Duodenal mucosa (tissue), 2 donors: ENCODE data around the gene MYOF.

ENCODE experiments used
- H3K27ac ChIP-seq: one replicate; pipeline ENCODE4 v1.7.0; 2013; ENCODE audit warnings: low read depth, low read length
- H3K27me3 ChIP-seq, 2 donors: one replicate each; pipeline ENCODE4 v1.7.0; 2013; ENCODE audit warnings: low read length in 2 of 2, control low read depth in 1 of 2; ENCODE audit not compliant: insufficient read depth in 2 of 2, control insufficient read depth in 1 of 2
- H3K36me3 ChIP-seq, 2 donors: one replicate each; pipeline ENCODE4 v1.7.0; 2013; ENCODE audit warnings: low read length in 2 of 2, control low read depth in 1 of 2; ENCODE audit not compliant: insufficient read depth in 2 of 2, control insufficient read depth in 1 of 2
- H3K4me1 ChIP-seq, 2 donors: one replicate each; pipeline ENCODE4 v1.7.0; 2013; ENCODE audit warnings: low read length in 2 of 2, control low read depth in 1 of 2; ENCODE audit not compliant: insufficient read depth in 2 of 2, control insufficient read depth in 1 of 2
- H3K4me3 ChIP-seq, 2 donors: one replicate each; pipeline ENCODE4 v1.7.0; 2013; ENCODE audit warnings: low read length in 2 of 2, low read depth in 1 of 2
- H3K9ac ChIP-seq, 2 donors: one replicate each; pipeline ENCODE4 v1.7.0; 2013; ENCODE audit warnings: low read length in 2 of 2, low read depth in 1 of 2
- H3K9me3 ChIP-seq, 2 donors: one replicate each; pipeline ENCODE4 v1.7.0; 2013; ENCODE audit warnings: low read length in 2 of 2, control low read depth in 1 of 2; ENCODE audit not compliant: control insufficient read depth in 1 of 2

MYOF gene

GRCh38 chr10:93457511-93457910, 24.6 kb downstream of the MYOF start:
- Histone ChIP-seq H3K9ac (no peak overlapping the region), H3K27me3 (no peaks in the 10 kb centered on the region), H3K9me3 (no peaks in the 10 kb centered on the region), H3K36me3 (no peaks in the 10 kb centered on the region), H3K4me1 (peaks cover 6 to 26% of the 10 kb centered on the region in 2 donors), H3K27ac (no peak overlapping the region), H3K4me3 (no peak overlapping the region)

- Histone ChIP-seq H3K9ac (no peak overlapping the region), H3K27me3 (no peaks in the 10 kb centered on the region), H3K27ac (no peak overlapping the region), H3K4me3 (no peak overlapping the region), H3K9me3 (no peaks in the 10 kb centered on the region), H3K4me1 (peaks cover 6 to 28% of the 10 kb centered on the region in 2 donors), H3K36me3 (peaks cover 0 to 2% of the 10 kb centered on the region in 2 donors)
These were observed 25.7 kb downstream of the MYOF start for GRCh38 chr10:93456480-93456879.

GRCh38 chr10:93454736-93455135, 27.4 kb downstream of the MYOF start:
- H3K4me1 ChIP-seq = peaks cover 6 to 26% of the 10 kb centered on the region in 2 donors
- H3K9ac ChIP-seq = no peak overlapping the region
- no peak overlapping the region for H3K27ac ChIP-seq
- no peaks in the 10 kb centered on the region for H3K9me3 ChIP-seq
- peaks cover 0 to 4% of the 10 kb centered on the region in 2 donors for H3K36me3 ChIP-seq
- no peaks in the 10 kb centered on the region for H3K27me3 ChIP-seq
- H3K4me3 ChIP-seq = no peak overlapping the region

GRCh38 chr10:93454146-93454545, 28.0 kb downstream of the MYOF start:
- Histone ChIP-seq H3K9me3 (no peaks in the 10 kb centered on the region), H3K4me3 (no peak overlapping the region), H3K36me3 (peaks cover 0 to 4% of the 10 kb centered on the region in 2 donors), H3K27me3 (no peaks in the 10 kb centered on the region), H3K4me1 (peaks cover 6 to 20% of the 10 kb centered on the region in 2 donors), H3K9ac (no peak overlapping the region), H3K27ac (no peak overlapping the region)

GRCh38 chr10:93452143-93452542, 30.0 kb downstream of the MYOF start:
- peaks cover 0 to 9% of the 10 kb centered on the region in 2 donors for H3K4me1 ChIP-seq
- no peaks in the 10 kb centered on the region for H3K9me3 ChIP-seq
- H3K4me3 ChIP-seq = no peak overlapping the region
- H3K9ac ChIP-seq = no peak overlapping the region
- H3K27me3 ChIP-seq = no peaks in the 10 kb centered on the region
- H3K27ac ChIP-seq = no peak overlapping the region
- peaks cover 0 to 4% of the 10 kb centered on the region in 2 donors for H3K36me3 ChIP-seq

- no peaks in the 10 kb centered on the region for H3K9me3 ChIP-seq
- no peak overlapping the region for H3K27ac ChIP-seq
- no peaks in the 10 kb centered on the region for H3K27me3 ChIP-seq
- peaks cover 0 to 4% of the 10 kb centered on the region in 2 donors for H3K36me3 ChIP-seq
- no peak overlapping the region for H3K4me3 ChIP-seq
- no peak overlapping the region for H3K9ac ChIP-seq
- peaks cover under 1 to 16% of the 10 kb centered on the region in 2 donors for H3K4me1 ChIP-seq
These were observed 30.7 kb downstream of the MYOF start for GRCh38 chr10:93451244-93451947.

- H3K4me1 ChIP-seq = peaks cover 18 to 45% of the 10 kb centered on the region in 2 donors
- no peak overlapping the region for H3K27ac ChIP-seq
- peaks cover 0 to 4% of the 10 kb centered on the region in 2 donors for H3K36me3 ChIP-seq
- no peak overlapping the region for H3K9ac ChIP-seq
- no peaks in the 10 kb centered on the region for H3K27me3 ChIP-seq
- no peak overlapping the region for H3K4me3 ChIP-seq
- H3K9me3 ChIP-seq = no peaks in the 10 kb centered on the region
These were observed 34.2 kb downstream of the MYOF start for GRCh38 chr10:93447970-93448369.

- Histone ChIP-seq H3K27ac (no peak overlapping the region), H3K27me3 (no peaks in the 10 kb centered on the region), H3K9ac (no peak overlapping the region), H3K9me3 (no peaks in the 10 kb centered on the region), H3K36me3 (peaks cover 0 to 4% of the 10 kb centered on the region in 2 donors), H3K4me1 (peaks cover 18 to 50% of the 10 kb centered on the region in 2 donors), H3K4me3 (no peak overlapping the region)
These were observed 35.1 kb downstream of the MYOF start for GRCh38 chr10:93447019-93447418.

- H3K9ac ChIP-seq = peak overlapping the region in 1 of 2 donors; percentile 49
- H3K27ac ChIP-seq = peak overlapping the region; percentile 77
- no peaks in the 10 kb centered on the region for H3K36me3 ChIP-seq
- no peaks in the 10 kb centered on the region for H3K9me3 ChIP-seq
- H3K4me3 ChIP-seq = no peak overlapping the region
- H3K4me1 ChIP-seq = peaks cover 18 to 46% of the 10 kb centered on the region in 2 donors
- no peaks in the 10 kb centered on the region for H3K27me3 ChIP-seq
These were observed 36.0 kb downstream of the MYOF start for GRCh38 chr10:93445978-93446720.
